GM18907 (cell line): ENCODE results near the gene STAM2.

Source experiments
- ATAC-seq: cut with Tn5 transposase; IDR thresholded peaks from one replicate; pipeline ENCODE4 v1.9.1; 2021; ENCODE audit warnings: mild to moderate bottlenecking, moderate library complexity; ENCODE audit not compliant: unreplicated experiment

The STAM2 gene

DNA sequence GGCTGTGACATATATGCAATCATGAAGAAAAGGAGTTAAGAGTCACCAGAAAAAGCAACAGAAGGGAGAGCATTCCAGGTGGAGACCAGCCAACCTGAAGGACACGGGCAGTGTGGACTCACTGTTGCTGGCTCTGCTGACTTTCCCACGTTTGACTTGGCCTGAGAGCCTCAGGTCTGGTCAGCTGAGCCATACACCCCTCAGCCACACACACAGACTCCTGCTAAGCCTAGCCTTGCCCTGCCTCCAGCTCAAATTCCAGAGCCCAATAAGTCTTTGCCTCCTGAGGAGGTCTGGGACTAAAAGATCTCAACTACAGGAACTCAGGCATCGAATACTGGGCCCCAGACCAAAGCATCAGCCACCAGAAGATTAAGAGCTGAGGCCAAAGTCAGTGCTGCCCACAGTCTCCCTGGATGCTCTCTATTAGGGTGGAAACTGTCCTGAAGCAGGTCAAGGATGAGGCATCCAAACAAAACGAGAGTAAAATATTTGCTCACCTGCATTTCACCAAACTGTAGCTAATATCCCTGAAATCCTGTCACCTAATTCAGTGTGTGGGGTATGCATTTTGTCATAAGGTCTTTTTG, 100.0 kb downstream of the STAM2 start:
- ATAC-seq = no peak

DNA sequence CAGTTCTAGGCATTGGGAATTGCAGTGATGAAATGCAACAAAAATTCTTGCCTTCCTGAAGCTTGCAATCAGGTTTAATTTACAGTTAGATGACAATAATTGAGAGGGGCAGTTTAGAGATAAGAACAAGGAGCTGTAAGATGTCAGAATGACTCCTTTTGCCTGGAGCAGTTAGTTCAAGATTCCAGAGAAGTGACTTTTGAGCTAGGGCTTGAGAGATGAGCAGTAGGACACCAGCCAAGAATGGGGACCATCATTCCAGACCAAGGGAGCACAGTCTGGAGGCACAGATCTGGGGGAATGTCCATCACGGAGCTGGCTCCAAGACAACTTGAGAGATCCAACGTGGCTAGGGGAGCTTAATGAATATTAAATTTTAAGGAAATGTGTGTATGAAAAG, 103.6 kb downstream of the STAM2 start:
- no peak for ATAC-seq

DNA sequence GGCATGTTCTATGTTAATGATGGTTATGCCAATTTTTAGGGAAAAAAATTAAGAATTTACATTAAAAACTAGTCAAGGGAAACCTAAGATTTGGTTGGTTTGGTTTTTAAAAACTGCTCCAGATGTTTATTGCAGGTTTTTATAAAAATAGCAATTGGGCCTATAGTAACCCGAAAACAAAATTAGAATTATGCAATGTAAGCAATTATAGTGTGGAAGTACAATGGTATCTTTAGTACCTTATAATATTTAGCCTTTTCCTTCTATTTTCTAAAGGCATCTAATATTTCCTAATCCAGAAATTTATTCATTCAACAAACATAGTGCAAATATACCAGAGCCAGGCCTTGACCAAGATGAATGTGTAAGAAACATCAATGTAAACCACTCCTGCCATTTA, 104.0 kb downstream of the STAM2 start:
- no peak for ATAC-seq

DNA sequence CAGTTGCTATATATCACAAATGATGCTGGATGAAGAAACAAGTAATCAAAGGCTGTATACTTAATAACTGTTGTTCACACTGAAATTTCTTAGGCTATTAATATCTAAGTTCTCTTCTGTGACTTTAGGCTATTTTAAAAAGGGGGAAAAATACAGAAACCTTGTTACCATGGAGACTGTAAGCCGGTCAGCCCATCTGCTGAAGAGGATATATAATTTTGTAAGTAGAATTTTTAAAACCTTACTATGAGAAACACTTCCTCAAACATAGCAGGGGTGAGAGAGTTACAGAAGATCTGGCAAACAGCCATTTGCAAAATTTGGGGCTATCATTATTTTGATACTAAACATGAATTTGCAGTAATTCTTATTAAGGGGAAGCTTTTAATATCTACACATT, 104.5 kb downstream of the STAM2 start:
- peak; percentile 62 for ATAC-seq

DNA sequence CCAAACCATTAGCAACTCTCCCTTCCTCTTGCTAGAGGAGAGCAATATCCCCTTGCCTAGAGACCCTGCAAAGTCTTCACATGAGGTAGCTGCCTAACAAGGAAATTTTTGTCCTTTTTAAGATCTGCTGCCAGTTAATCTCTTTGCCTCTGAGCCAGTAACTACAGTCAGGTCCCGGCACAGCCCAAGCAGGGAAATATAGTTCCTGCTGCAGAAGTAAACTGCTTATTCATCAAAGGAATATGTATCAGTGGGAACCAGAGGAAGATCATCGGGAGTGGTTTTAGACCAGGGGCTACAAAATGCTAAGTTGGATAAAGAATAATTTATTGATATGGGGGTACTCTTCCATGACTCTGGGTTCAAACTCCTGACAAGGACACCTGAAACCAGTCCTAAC, 107.3 kb downstream of the STAM2 start:
- ATAC-seq = no peak

DNA sequence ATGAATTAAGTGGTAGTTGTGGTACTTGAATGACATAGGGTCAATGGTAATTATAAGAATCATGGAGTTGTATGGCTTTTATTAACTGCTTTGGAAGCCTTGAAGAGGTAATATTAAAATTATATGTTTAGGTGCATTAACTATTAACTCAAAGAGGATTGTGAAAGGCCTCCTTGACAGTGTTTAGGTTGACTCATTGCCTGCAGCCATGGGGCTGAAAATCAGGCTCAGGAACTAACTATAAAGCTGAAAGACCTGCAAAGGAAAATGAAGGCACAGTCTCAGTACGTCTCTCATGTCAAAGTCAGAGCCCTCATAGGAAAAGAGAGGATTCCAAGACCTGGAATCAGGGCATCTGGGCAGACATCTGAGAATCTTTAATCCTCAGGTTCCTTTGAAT, 107.7 kb downstream of the STAM2 start:
- no peak for ATAC-seq
